Midbrain (tissue), 1 donor: ENCODE measurements around the gene ZNF592.
"Not testable (repeated sequence)": the region's sequence is repeated elsewhere in the genome, so short reads cannot be mapped to it uniquely, and the experiment has no call there.

Experiments
- DNase-seq: peaks from one replicate; lab custom pipeline; 2025; lab: John Stamatoyannopoulos, UW

The ZNF592 gene

DNA sequence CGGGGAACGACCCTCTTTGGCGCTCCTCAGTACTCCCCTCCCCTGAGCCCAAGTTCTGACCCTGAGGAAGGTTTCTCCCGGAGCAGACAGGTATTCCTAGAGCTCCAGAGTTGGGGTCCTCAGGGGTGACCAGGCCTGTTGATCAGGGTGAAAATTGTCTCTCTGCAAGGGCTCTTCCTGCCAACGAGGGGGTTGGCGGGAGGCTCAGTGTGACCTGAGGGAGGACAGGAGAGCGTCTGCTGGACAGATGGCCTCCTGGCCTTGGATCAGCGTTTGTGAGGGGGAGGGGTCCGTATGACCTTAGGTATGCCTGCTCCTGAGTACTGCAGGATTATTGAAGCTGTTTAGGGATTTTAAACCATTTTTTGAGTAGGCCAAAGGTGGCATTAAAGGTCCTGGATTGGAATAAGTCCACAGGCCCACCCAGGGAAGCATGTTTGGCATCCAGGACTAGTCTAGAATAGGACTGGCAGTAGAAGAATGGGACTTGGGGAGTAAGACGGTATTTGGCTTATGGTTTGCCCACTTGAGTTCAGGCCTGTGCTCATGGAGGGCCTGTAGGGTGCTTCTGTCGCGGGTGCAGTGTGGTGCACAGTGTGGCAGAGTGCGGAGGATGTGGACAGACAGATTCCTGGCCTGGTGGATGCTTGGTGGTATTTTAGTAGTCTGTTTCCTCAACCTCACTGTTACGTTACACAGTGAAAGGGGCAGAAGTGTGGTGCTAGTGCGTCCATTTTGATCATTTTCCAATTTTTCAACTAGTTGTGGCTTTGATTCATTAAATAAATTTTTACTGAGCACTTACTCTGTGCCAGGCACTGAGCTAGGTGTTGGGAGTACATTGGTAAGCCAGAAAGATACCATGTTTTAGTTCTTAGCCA, 959 bp downstream of the ZNF592 start:
- DNase-seq, result no peak

DNA sequence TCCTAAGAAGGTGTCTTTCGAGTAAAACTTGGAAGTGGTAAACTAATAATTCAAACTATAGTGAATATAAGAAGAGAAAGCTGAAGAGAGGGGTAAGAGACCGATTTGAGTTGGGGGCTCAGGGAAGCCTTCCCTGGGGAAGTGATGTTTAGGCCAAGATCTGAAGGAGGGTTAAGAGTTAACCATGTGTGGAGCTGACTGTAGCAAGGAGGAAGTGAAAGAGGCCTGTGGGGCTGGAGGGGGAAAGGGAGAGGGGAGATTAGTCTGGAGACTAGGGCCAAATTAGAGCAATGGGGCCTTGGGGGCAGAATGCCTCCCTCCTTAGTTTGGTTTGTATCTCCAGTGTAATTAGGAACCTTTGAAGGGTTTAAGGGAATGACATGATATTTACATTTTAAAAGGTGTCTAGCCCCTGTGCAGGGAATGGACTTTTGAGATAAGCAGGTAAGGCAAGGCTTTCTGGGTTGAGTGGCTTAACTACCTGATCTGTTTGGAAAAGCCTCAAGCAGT, 2.2 kb downstream of the ZNF592 start:
- no peak for DNase-seq

DNA sequence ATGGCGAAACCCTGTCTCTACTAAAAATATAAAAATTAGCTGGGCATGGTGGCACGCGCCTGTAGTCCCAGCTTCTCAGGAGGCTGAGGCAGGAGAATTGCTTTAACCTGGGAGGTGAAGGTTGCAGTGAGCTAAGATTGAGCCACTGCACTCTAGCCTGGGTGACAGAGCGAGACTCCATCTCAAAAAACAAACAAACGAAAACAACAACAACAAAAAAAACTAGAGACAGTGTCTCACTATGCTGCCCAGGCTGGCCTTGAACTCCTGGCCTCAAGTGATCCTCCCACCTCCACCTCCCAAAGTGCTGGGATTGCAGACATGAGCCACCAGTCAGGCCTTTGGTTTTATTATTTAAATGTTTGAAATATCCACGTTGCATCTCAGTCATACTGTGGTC, 3.3 kb downstream of the ZNF592 start:
- not testable (repeated sequence) for DNase-seq

DNA sequence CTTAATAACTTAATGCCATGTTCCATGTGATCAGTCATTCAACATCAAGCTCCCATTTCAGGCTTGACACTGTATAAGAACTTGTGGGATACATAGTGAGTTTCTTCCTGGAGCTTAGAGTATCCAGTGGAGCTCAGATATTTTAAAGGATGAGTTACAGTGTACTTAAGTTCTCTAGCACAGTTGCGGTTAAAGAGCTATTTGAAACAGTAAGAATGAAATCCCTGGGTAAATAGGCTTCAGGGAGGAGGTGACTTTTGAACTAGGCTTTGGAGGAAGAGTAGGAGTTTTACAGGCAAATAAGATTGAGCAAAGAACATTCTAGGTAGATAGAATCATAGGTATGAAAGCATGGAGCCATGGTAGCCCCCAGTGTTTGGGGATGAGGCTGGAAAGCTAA, 3.8 kb downstream of the ZNF592 start:
- no peak for DNase-seq

DNA sequence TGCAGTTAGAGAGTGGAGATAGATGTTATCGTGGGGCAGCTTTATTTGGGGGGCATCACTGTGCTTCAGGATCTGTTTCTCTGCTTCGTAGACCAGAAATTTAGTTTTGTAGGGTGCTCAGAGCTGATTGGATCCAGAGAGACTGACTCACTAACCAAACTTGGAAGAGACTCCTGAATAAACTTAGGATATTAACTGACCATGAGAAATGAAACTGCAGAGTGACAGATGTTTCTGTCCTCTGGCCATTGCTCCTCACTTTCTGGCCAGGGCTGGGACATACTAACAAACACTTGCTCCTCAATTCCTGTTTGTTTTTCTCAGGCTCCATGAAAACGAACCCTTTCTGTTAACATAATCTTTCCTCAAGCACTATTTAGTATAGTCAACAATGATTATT, 4.3 kb downstream of the ZNF592 start:
- DNase-seq, result no peak

DNA sequence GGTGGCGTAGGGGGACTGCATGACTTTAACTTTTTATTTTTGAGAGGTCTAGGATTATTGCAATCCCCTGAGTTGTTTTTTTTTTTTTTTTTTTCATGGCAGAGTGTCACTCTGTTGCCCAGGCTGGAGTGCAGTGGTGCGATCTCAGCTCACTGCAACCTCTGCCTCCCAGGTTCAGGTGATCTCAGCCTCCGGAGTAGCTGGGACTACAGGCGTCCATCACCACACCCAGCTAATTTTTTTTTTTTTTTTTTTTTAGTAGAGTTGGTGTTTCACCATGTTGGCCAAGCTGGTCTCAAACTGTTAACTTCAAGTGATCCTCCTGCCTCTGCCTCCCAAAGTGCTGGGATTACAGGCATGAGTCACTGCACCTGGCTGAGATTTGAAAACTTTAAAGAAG, 6.5 kb downstream of the ZNF592 start:
- not testable (repeated sequence) for DNase-seq

DNA sequence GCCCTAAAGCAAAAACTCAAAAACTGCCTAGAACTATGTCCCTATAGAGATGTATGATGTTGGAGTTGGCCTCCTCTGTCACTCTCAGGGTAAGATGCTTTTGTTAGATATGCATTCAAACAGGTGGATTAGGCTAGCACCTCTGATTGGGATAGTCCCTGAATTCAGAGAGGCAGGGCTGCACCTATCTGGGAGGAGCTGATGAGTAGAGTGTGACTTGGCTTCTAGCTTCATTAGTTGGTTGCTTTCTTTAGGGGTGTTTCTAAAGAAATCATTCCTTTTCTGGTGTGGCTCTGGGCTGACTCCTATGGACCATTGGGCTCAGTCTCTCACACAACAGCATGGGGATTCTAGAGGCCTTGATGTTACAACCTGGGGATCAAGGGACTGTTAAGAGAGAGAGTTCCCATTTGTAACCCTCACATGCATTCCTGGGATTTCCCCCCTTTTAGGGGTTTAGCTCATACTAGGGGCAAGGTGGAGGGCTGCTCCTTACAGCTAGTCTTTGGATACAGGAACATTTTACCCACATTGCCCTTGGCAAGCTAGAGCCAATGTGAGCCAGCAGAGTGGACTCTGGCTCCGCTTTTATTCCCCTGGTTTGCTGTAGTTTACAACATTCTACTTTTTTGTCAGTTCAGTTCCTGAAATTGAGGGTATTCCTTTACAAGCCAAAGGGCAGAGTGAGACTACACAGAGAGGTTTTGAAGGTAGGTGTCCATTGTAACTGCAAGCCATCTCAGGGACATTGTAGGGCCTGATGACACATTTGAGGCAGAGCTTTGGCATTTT, 7.5 kb downstream of the ZNF592 start:
- DNase-seq, result no peak

DNA sequence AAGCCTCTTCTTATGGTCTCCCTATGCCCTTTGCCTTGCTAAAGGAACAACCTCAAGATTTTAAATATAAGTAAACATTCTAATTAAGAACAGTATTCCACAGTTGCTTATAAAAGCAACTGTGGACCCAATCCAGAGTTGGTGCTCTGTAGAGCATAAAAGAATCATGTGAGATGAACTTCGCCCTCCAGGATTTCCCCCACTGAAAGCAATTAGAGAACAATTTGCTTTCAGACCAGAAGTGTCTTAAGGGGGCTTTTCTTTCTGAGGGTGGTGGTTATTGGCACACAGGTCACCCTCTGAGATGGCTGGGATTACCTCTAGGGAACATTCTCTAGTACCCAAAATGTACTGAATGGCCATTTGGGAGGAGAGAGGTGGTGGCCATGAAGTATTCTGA, 10.6 kb downstream of the ZNF592 start:
- DNase-seq, result no peak

DNA sequence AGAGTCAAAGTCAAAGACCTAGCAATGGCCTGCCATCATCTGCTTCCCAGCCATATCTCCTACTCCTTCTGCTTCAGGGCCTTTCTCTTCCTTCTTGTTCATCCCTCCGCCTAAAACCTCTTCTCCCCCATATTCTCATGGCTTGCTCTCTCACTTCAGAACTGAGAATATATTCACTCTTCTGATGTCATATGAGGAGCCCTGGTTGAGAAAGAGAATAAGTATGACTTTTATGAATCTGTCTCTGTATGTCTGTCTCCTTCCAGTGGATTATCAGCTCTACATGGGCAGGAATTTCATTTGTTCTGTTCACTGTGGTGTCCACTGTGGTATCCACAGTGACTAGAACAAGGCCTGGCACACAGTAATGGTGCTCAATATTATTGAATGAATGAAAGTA, 11.8 kb downstream of the ZNF592 start:
- no peak for DNase-seq

DNA sequence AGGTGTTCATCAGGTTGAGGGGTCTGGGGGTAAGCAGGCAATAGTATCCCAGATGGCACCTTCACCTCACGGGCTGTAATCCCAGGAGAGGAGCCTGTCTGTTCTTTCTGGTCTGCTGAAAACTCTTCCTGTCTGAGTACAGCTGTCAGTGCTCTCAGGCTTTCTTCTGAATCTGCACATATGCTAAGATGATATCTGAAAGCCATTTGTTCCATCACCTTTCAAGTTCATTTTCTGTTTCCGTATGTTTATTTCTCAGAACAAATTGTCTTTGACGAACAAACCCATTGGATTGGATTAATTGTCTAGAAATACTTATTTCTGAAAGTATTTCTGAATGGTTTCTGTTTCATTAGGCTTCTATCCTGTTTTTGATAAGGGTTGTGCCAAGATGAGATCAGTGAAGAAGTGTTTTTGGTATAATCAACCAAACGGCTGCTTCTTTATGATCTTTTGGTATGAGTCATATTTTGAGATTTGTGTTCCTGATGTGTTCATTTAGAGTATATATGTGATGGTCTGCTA, 13.3 kb downstream of the ZNF592 start:
- DNase-seq, result no peak

DNA sequence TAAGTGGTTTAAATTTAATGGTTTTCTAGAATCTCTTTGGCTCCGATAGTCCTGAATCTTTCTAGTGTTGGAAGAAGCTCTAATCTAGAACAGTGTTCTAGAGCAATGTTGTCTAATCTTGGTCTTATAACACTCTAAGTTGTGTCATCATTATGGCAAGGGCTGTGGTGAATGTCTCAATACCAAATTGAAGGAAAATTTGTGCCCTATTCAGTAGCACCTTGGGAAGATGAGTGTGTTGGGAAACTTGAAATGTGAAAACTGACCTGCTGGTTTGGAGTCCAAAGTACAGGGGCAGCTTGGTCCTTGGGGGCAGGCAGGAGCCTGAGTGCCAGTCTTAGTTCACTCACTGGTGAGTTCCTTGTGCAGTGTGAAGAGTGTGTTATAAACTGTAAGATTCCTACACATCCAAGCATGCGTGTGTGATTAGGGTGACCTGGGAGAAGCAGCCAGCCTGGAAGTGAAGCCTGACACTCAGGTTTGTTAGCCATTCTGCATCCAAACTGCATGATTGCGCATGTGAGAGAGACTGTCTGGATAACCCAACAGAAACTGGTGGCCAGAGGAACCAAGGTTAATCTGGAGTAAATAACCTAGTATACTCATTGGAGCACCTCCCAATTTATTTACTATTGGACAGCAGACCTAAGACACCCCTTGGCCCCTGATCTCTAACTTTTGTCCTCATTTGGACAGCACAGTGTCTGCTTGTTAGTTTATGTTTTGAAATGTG, 14.6 kb downstream of the ZNF592 start:
- no peak for DNase-seq

DNA sequence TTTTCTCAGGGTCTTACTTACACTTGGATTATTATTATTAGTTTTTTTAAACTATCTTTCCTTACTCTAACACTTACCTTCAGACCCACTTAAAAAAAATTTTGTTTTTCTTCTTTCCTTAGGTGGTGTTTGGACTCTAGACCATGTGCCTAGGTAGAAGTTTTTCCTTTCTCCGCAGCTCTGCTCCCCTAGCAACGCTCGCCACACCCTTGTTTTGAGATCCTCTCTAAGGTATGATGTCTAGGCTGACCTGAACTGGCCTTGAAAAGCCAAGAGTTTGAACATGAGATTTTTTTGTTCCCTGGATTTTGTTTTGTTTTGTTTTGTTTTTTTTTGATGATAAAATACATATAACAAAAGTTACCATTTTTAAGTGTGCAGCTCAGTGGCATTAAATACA, 16.2 kb downstream of the ZNF592 start:
- no peak for DNase-seq

DNA sequence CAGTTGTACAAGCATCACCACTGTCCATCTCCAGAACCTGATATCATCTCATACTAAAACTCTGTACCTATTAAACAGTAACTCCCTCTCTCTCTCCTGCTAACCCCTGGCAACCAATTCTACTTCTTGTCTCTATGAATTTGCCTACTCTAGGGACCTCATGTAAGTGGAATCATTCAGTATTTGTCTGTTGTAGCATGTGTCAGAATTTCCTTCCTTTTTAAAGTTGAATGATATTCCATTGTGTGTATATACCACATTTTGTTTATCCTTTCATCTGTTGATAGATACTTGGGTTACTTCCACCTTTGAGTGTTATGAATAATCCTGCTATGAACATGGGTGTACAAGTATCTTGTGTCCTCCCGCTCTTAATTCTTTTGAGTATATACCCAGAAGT, 16.6 kb downstream of the ZNF592 start:
- no peak for DNase-seq

DNA sequence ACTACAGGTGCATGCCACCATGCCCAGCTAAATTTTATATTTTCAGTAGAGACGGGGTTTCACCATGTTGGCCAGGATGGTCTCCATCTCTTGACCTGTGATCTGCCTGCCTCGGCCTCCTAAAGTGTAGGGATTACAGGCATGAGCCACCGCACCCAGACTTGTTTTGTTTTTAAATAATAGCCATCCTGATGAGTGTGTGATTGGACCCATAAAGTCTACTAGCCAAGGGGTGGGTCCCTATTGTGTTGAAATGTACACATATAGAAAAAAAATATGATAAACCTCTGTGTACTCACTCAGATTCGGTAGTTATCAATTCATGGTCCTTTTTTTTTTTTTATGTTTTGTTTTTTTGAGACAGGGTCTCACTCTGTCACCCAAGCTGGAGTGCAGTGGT, 17.3 kb downstream of the ZNF592 start:
- DNase-seq, result no peak

DNA sequence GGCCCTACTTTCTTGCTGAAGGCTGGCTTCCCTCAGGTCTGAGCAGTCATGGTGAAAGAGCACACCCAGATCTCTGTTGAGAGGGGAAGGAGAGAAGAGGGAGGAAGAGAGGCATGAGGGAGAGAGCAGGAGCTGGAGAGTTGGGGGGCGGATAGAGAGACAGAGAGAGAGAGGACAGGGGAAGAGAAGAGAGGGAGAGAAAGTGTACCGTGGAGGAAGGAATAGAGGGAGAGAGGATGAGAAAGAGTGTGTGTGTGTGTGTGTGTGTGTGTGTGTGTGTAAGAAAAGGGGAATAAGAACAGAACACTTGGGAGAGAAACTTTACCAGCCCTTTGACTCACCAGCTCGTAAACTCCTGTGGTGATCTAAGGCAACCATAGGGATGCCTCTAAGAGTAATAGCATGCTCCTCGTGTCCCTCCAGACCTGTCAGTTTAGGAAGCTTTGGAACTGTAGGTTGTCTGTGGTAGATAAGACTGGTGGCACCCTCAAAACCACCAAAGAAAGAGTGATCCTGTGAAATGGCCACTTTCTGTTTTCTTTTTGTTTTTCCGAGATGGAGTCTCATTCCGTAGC, 18.2 kb downstream of the ZNF592 start:
- no peak for DNase-seq

DNA sequence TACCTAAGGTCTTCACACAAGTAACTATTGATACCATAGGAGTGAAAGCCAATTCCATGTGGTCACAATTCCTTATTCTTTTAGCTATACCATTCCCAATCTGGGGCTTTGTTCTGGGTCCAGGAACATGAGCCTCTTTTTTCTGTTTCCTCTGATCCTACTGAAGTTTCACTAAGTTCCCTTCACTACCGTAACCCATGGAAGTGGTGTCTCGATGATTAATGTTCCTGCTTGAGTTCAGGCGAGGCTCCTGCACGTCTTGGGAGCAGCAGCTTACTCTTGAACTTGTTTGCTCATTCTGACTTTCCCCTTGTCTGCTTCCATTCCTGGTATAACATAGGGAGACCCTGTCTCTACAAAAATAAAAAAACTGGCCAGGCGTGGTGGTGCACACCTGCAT, 23.6 kb downstream of the ZNF592 start:
- no peak for DNase-seq

DNA sequence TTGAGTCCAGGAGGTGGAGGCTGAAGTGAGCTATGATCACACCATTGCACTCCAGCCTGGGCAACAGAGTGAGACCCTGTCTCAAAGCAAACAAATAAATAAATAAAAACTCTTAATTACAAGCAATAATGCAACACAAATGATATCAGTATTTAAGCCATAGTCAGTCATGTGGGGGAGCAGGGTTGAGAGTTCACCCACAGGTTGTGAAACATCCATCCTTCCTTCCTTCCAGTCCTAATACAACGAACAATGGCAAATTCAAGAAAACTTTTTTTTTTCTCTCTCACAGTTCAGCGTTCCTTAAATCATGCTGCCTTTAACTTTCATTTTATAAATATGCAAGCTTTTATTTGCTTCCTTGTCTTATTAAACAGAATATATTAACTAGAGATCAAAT, 24.1 kb downstream of the ZNF592 start:
- no peak for DNase-seq

DNA sequence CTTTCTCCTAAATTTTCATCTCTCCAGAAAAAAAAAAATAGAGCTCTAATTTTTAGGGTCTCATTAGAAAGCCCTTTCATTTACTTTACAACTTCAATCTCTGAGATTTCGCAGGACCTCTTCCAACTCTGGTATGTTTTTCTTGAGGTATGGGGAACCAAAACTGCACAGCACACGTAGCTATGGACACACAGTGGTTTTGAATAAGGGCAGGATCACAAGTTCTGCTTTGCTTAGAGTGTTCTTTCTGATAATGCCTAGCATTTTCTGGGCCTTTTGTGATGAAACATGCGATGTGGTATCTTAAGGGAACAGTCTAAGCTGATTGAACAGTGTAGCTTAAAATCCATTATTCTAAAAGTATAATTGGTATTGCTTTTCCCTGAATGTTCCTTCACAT, 25.3 kb downstream of the ZNF592 start:
- DNase-seq, result no peak

DNA sequence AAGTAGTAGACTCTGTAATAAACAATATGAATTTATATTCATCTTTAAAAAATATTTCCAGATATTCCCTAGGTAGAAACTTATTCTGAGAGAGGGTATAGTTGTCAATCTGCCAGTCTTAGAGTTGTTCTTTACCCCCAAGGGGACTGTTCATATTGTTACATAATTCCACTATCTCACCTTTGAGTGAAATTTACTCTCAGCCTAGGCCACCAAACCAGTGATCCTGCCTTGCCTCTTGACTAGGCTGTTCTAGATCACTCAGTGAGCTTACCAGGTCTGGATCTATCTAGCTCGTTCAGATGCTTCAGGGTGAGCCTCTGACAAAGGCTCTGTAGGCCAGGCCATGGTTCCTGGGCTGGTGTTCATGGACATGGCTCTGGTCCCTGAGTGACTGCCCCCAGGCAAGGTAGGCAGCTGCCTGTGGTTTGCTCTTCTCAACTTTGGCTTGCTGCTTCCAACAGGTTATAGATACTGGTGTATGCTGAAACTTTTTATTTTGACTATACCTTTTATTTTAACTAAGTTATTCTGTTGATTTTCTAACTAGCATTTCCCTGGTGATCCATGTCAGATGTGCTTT, 27.6 kb downstream of the ZNF592 start:
- DNase-seq, result no peak

DNA sequence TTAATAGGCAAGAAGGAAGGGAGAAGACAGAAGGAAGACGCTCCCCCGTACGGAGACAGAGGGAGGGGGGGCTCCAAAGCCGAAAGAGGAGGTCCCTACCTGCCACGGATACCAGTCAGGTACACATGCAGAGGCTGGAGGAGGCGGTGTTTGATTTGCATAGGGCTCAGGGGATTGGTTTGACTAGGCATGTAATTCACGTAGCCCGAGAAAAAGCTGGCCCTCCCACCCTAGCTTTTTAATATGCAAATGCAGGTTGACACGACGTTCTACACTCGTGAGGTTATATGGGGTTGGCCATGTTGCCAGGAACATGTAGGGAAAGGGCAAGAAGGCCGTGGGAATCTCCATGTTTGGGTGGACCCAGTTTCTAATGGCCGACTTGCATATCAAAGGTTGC, 29.8 kb downstream of the ZNF592 start:
- DNase-seq, result no peak

DNA sequence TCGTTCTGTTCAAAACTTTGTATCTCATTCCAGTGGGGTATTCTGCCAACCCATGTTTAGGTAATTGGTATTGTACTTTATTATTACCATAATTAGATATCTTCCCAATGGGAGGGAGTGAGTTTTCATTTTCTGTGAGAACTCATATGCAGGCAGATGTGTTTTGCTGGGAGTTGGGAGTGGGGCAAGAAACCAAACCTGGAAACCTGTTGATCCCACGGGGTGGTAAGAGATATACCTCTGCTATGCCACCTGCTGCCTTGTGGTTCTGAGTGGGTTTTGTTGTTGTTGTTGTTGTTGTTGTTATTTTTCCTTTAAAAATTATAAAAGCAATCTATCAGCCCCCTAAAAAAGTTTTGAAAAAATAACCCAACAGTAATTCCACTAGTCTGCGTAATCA, 32.1 kb downstream of the ZNF592 start:
- no peak for DNase-seq

DNA sequence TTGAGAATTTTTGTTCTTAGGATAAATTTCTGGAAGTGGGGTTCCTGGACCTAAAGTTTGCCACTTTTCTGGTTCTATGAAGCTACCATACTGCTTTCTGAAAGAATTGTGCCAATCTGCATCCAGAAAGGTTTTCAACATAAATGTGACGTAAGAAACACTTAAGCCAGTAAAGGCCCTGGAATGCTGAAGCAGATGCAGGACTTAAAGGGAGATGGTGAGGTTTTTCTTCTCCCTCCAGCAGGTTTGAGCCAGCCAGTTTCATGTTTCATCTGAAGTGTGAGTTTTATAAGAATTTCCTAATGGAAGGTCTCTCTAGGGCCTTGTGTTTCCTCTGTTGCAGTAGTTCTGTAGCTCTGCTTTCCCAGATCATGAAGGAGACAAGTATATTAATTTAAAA, 33.1 kb downstream of the ZNF592 start:
- no peak for DNase-seq
